Ishikawa (cell line): ENCODE data around the gene NDUFAF8.

Source experiments
- CEBPB ChIP-seq: IDR thresholded peaks from 2 replicates; pipeline ENCODE4 v1.6.1; 2012
- RAD21 ChIP-seq: IDR thresholded peaks from 2 replicates; pipeline ENCODE4 v1.6.1; 2012; ENCODE audit warnings: low read depth
- YY1 ChIP-seq: IDR thresholded peaks from 2 replicates; pipeline ENCODE4 v1.6.1; 2012; ENCODE audit warnings: low read depth
- TF ChIP-seq, protein P1 (sequence below): IDR thresholded peaks from 2 replicates; pipeline ENCODE4 v1.6.1; 2012

- TF ChIP-seq, protein P1, sequence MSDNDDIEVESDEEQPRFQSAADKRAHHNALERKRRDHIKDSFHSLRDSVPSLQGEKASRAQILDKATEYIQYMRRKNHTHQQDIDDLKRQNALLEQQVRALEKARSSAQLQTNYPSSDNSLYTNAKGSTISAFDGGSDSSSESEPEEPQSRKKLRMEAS, result no peak
- no peak for TF ChIP-seq CEBPB
- TF ChIP-seq YY1, result no peak
- TF ChIP-seq RAD21, result no peak
Observed at GRCh38 chr17:81192386-81193050, 46.6 kb upstream of the NDUFAF8 start.
